ENCODE data around the gene STRA6.

GRCh38 chr15:74252291-74252690 lies 49.7 kb upstream of the STRA6 start:
- TF ChIP-seq YY1 (IDR thresholded peaks at IDR 0.05; ENCODE audit: insufficient read depth, insufficient read length) (no peak), ZNF274 (IDR thresholded peaks at IDR 0.05; ENCODE audit: low read depth, low read length) (no peak), SUZ12 (IDR thresholded peaks at IDR 0.05; ENCODE audit: extremely low read depth, insufficient read depth, insufficient read length) (no peak)

Data from NT2/D1 (cell line).